CMK (cell line): Measurements from ENCODE around the gene C16orf96.
"Not testable (repeated sequence)": the region's sequence is repeated elsewhere in the genome, so short reads cannot be mapped to it uniquely, and the experiment has no call there.

ENCODE experiments used
- DNase-seq: peaks from one replicate; pipeline ENCODE4 v3.0.0-alpha.2; 2010; ENCODE audit warnings: low read depth

C16orf96 gene

DNA sequence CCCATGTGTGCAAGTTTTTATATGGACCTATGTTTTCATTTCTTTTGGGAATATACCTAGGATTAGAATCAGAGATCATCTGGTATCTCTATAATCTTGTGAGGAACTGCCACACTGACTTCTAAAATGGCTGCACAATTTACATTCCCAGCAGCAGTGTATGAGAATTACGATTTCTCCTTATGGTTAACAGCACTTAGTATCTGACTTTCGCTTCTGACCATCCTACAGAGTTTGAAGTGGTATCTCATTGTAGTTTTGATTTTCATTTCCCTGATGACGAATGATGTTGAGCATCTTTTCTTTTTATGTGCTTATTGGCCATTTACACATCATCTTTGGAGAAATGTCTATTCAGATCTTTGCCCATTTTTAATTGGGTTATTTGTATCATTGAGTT lies 10.0 kb downstream of the C16orf96 start:
- no peak for DNase-seq

- DNase-seq = no peak
Observed at GRCh38 chr16:4570086-4570485, 13.9 kb downstream of the C16orf96 start.

- no peak for DNase-seq
Observed at GRCh38 chr16:4570688-4571321, 14.7 kb downstream of the C16orf96 start.

DNA sequence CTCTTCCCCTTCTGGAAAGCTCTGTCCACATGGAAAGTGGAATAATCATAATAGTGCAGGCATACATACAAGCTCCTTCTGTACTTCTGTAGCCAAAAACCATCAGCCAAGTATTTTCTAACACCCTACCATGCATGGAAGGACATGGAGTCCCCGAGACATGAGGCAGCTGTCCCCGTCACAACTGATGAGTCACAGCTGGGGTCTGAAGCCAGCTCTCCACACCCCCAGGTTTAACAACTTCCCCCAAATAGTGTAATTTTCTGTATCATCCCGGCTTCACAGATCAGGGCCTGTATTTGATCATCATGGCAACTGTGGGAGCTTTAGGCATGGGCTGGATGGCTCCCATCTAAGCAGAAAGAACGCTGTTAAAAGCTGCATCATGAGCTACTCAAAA lies 16.6 kb downstream of the C16orf96 start:
- no peak for DNase-seq

GRCh38 chr16:4573926-4574325 lies 17.8 kb downstream of the C16orf96 start:
- DNase-seq = not testable (repeated sequence)

DNA sequence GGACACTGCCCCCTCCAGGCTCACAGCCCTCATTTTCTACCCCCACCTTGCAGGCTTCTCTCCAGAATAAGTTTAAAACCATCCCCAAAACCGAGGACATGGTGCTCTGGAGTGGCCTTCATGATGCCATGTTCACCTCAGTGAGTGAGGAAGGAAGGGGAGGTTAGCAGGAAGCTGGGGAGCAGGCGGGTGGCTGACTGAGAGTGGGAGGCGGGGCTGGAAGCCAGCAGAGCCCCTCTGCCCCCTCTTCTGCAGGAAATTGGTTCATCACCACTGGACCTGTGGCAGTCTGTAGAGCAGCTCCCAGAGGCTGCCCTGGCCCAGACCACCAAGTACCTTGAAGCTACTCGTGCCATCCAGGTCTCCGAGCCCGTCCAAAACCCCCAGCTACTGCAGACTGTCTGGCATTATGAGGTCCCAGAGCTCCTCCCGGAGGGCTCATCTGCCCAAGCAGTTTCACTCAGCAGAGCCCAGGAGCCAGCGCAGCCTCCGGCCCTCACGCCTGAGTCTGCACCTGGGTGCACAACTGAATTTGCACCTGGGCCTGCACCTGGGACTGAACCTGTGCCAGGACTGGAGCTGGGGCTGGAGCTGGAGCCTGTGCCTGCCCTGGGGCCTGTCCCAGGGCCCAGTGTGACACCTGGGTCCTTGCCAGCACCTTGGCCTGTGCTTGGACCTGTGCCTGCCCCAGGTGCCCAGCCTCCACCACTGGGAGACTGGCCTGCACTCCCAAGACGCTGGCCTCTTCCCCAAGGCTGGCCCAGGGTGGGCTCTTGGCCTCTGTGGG lies 19.0 kb downstream of the C16orf96 start:
- no peak for DNase-seq

GRCh38 chr16:4576008-4576407 lies 19.9 kb downstream of the C16orf96 start:
- DNase-seq = no peak

DNA sequence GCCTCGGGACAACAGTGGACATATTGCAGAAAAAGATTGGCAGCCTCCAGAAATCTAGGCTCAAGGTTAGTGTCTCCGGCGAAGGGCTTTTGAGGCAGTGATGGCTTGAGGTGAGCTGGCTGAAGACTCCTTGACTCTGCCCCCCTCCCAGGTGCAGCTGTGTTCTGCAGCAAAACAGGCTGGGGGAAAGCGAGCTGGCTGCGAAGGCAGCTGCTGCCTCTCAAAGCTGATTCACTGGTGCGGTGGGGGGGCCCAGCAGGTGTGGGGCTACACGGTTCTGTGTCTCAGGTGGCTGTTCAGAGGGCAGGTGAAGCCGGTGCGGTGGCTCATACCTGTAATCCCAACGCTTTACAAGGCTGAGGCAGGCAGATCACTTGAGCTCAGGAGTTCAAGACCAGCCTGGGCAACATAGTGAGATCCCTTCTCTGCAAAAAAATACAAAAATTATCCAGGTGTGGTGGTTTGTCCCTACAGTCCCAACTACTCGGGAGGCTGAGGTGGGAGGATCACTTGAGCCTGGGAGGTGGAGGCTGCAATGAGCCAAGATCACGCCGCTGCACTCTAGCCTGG lies 22.9 kb downstream of the C16orf96 start:
- no peak for DNase-seq

GRCh38 chr16:4580250-4580649 lies 24.1 kb downstream of the C16orf96 start:
- DNase-seq = no peak

- DNase-seq = no peak
Observed at GRCh38 chr16:4583906-4584305, 27.8 kb downstream of the C16orf96 start.

DNA sequence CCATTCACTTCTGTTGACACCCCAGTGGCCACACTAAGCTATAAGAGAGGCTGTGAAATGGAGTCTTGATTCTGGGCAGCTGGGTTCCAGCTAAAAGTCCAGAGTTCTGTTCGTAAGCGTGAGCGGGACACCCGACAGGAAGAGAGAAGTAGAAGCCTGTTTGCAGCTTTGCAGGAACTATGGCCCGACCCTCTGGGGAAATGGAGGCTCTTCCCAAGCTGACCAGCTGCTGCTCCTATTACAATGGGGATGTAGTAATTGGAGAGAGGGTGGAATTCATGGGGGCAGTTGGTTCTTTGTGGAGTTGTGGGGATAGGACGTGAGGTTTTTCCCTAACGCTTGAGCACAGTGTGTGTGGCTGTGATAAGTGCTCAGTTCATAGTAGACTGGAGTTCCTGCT lies 30.2 kb downstream of the C16orf96 start:
- DNase-seq = no peak

DNA sequence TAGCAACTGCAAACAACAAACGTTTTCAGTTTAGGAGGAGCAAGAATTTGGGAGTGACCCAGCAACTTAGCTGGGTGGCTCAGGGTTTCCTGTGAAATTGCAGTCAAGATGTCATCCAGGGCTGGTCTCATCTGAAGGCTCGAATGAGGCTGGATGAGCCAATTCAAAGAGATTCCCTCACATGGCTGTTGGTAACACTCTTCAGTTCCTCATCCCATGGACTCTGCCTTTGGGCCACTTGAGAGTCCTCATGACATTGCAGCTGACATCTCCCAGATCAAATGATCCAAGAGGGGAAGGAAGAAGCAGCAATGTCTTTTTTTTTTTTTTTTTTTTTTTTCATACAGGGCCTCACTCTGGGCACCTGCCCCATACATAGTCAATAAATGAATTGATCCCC lies 32.2 kb downstream of the C16orf96 start:
- no peak for DNase-seq

GRCh38 chr16:4588961-4589360 lies 32.8 kb downstream of the C16orf96 start:
- no peak for DNase-seq

DNA sequence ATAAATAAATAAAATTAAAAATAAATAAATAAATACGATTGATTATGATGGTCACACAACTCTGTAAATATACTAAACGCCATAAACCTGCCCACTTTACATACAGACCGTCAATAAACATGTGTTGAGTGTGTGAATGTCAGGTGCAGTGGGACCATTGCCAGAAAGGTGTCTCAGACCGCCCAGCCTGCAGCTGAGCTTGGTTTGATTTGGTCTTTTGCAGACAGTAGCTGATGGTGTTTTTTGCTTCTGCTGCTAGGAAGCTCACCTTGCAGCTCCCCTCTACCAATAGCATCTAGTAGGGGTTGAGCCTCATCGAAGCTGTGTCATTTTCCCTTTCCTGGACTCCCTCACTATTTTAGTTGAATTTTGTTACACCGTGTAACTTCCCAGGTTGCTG lies 35.1 kb downstream of the C16orf96 start:
- DNase-seq = no peak

DNA sequence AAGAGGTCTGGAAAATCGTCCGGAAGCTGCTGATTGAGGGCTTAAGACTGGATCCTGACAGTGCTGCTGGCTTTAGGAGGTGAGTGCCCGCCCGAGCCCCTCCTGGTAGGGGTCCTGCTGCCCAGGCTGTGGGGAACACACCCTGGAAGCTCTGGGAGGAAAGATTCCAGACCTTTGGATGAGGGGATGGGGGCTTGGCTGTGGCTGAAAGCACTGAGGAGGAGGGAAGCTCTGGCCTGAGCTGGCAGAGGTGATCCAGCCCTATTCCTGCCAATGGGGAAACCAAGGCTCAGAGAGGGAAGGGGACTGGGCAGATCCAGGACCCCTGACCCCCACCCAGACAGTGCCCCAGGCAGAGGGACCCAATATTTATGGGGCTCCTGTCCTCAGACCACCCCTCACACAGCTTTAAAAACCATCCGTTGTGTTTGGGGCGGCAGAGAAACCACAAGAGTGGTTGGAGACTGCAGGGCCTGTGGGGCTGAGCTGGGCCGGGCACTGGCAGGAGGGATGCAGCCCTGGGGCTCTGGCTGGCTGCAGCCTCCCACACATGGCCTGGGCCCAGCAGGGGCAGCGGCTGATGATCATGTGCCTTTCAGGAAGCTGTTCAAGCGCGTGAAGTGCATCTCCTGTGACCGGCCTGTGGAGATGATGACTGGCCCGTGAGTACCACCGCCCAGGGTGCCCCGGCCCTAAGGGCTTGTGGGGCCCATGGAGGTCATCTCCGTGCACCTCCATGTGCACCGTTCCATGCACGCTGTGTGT lies 35.7 kb downstream of the C16orf96 start:
- no peak for DNase-seq

- DNase-seq = no peak
Observed at GRCh38 chr16:4593086-4593485, 36.9 kb downstream of the C16orf96 start.

GRCh38 chr16:4594433-4595410 lies 38.6 kb downstream of the C16orf96 start:
- DNase-seq = no peak

GRCh38 chr16:4597174-4597573 lies 41.0 kb downstream of the C16orf96 start:
- no peak for DNase-seq

GRCh38 chr16:4599037-4599436 lies 42.9 kb downstream of the C16orf96 start:
- DNase-seq = no peak

GRCh38 chr16:4599545-4599944 lies 43.4 kb downstream of the C16orf96 start:
- no peak for DNase-seq

DNA sequence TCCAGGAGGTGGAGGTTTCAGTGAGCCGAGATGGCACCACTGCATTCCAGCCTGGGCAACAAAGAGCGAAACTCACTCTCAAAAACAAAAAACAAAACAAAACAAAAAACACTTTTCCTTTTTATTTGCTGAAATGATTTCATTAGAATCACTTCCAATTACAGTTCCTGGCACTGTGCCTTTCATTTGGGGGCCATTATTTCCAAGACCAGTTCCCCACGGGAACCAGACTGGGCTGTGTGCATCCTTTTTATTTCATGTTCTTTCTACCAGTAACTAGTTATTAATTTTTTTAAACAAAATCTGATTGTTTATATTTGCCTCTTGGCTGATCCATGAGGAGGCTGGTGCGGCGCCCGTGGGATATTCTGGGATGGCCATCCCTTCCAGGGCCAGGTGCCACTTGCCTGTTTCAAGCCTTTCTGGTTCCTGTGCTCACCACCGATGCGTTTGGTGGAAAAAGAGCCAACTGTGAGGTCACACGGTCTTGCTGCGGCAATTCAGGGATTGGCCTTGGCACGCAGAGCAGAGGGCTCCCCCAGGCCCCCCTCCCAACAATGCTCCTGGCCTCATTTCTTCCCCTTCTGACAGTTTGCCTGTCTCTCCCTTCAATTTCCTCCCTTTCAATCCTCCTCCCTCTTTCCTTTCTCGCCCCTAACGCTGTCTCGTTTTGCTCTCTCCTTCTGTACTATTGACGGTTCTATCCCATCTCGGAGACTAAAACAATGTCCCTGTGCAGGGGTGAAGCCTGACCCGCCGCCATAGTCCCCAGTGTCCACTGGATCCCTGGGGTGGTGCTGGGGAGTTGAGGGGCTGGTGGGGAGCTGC lies 45.1 kb downstream of the C16orf96 start:
- no peak for DNase-seq
